Measurements from ENCODE around the gene RBM19.

Gene RBM19

DNA sequence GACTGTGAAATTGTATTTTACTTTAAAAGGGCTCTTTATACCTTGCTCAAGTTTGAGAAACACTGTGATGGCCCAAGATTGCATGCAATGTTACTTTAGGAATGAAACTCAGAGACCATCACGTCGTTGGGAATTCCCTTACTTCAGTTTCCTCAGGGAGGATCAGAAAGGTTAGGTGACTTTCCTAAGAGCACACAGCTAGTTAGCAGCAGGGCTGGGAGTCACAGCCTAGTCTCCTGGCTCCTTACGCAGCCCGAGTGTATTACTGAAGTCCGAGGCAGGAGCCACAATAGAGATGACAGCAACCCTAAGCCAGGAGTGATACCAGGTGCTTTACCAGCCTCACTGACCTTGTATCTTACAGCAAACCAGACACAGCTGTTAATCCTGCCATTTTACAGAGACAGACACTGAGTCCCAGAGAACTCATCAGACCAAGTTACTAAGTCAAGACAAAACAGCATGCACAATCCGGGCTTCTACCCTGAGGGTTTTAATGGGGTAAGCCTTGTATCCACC lies 67.0 kb downstream of the RBM19 start:
- no peak for DNase-seq

GRCh38 chr12:113898466-113898865 lies 67.7 kb downstream of the RBM19 start:
- DNase-seq: no peak

GRCh38 chr12:113897406-113897805 lies 68.7 kb downstream of the RBM19 start:
- DNase-seq: no peak

DNA sequence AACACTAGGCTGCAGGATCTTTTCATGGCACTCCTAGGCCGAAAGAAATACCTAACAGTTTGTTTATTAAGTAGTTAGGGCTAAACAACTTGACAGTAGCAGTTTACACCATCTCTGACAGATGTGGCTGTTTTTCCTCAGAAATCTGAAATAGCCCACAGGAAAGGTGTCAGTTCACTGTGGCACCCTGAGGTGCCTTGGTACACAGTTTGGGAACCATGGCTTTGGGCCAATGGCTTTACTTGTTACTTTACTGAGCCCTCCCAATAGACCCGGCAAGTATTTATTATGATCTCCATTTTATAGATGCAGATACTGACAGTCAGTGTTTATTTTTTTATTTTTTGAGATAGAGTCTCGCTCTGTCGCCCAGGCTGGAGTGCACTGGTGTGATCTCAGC lies 69.3 kb downstream of the RBM19 start:
- DNase-seq: no peak

- no peak for DNase-seq
Observed at GRCh38 chr12:113896194-113896593, 69.9 kb downstream of the RBM19 start.

DNA sequence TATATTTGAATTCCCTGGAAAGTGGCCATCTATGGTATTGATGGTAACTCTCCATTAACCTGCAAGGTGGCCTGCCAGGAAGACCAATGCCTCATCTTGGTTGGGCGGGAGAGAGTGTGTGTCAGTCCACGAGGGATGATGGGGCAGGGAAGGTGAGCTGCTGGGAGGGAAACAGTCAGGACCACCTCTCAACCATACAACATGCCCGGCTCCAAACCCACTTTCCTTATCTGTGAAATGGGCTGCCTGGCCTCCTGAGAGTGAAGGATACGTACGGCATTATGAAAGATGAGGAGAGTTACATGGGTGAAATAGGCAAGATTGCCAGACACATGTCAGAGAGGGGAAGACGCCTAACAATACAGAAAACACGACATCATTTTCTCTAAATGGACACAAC lies 70.9 kb downstream of the RBM19 start:
- DNase-seq: no peak

DNA sequence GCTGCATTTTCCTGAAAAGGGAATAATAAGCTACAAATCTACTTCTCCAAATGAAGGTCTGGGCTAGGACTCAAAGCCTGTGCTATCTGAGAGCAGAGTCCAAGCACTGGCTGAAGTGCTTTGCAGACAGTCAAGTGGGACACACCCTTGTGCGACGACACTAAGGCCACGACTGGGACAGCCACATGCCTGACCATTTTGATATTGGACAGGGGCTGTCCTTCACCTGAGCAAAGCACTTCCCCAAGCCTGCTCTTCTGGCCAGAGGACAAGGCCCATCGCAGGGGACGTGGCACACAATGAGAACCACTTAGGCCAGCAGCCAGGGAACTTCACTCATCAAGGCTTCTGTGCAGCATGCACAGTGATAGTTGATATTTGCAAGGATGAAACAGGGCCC lies 71.4 kb downstream of the RBM19 start:
- no peak for DNase-seq

DNA sequence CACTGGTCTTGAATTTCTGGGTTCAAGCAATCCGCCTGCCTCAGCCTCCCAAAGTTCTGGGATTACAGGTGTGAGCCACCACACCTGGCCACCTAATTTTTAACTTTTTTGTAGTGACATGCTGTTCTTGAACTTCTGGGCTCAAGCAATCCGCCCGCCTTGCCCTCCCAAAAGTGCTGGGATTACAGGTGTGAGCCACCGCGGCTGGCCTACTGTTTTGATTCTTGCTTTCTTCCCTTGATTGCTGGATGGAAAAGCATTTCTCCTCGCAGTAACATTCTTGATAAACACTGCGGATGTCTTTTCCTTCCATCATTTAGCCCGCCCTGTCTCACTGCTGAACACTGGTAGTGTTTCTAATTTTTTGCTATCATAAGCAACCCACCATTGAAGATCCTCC lies 72.9 kb downstream of the RBM19 start:
- no peak for DNase-seq

DNA sequence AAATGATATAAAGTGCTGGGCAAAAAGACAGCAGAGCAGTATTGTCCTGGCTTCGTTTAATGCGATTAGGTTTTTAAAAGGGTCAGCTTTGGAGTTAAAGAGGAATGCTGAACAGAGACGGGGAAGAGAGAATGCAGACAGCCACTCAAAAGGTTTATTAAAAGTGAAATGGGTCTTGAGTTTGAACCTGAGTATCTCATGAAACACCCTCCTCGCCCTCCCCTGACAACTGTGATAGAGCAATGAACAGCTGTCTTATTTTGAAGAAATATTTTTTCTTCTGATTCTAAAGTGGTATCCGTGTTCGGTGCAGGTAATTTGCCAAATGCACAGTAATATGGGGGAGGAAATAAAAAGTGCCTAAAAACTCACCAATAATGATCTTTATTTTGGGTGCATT lies 73.6 kb downstream of the RBM19 start:
- DNase-seq: no peak

DNA sequence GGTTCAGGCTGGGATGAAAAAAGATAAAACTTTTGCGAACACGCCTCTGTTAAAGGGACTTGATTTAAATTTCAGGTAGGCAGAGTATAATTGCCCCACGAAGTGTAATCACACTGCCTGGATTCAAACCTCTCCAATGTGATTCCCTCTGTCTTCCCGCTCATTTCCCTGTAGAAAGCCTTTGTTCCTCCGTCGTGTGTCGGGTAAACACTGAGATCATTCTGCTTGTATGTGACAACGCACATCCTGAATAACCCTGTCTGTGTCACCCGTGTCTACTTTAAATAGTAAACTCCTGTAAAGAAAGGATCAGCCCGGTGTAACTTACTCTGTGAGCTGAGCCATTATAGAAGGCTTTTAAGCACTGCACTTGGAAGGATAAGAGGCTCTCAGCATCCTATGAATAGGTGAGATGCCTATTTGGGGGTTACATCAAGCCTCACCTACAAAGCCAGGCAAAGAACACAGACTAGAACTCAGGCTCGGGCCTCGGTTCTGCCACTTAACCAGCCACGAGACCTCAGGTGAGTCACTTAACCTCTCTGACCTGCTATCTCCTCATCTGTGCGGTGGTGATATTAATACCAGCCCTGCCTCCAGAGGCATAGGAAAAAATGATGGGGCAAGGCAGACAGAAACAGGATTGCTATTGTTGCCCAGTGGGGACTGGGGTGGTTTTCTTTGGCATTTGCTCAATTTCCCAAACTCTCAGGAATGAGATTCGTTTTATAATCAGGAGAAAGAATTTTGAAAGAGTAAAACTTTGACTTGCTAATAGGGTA lies 74.2 kb downstream of the RBM19 start:
- DNase-seq: no peak

DNA sequence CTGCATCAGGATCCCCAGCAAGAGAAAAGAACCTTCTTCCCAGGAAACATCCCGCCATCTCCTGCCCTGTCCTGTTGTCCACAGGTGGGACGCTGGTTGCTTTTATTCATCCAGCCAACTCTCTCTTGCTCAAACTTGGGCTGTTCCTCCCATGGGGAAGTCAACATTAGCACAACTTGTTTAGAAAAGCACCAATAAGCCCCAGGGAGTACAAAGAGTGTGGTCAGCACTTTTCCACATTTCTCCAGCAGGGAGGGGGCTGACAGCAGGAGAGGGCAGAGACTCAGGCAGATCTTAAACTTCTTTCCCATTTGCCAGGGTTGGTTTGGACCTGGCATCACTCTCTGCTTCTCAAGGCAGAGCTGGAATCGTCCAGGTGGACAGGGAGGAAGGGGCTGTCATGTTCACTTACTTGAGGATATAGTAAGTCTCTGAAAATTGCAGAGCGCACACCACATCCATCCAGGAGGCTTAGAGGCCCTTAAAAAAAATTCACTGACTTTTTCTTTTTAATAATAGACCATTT lies 74.9 kb downstream of the RBM19 start:
- DNase-seq: no peak

DNA sequence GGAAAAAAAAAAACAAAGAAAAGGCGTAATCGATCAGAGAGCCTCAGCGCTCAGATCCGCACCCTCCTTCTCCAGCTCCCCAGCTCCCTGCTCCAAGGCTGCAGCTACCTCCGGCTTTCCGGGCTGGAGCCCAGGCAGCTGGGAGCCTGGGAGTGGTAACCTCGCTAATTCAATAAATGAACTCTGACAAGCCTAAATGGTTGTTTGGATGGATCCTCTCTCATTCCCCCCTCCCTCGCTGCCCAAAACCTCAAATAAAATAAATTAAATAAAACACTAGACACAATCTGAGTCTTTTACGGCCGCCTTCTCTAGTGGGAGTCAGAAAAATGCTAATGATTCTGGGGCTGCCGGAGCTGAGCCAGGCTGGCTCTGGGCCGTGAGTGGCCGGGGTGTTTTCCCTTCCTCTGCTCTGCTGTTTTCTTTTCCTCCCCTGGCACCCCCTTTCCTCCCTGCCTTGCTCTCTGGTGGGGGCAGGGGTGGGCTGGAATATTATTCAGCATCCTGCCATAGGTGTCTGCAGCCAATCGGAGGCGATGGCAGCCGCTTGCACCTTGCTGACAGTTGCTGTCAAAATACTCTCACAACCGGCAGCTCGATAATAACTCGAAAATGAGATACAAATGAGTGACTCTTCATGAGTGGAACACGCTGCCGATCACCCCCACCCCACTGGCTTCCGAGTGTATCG lies 76.1 kb downstream of the RBM19 start:
- DNase-seq: no peak

- DNase-seq: no peak
Observed at GRCh38 chr12:113889076-113889475, 77.0 kb downstream of the RBM19 start.

DNA sequence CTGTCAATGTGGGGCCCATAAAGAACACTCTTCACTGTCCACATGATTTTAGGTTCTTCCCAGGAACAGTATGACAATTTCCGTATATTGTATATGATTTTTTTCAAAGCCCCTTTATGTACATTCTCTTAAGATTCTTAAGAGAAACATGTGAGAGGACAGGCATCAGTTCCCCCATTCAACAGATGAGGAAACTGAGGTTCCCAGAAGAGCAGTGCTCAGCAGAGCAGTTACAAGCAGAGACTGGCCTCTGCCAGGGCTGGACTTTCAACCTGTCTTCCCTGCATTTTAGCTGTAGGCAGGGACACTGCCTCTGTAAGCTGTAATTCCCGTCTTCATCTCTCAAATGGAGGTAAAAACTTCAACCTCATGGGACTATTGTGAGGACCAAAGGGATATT lies 77.7 kb downstream of the RBM19 start:
- no peak for DNase-seq

GRCh38 chr12:113887906-113888305 lies 78.2 kb downstream of the RBM19 start:
- DNase-seq: no peak

DNA sequence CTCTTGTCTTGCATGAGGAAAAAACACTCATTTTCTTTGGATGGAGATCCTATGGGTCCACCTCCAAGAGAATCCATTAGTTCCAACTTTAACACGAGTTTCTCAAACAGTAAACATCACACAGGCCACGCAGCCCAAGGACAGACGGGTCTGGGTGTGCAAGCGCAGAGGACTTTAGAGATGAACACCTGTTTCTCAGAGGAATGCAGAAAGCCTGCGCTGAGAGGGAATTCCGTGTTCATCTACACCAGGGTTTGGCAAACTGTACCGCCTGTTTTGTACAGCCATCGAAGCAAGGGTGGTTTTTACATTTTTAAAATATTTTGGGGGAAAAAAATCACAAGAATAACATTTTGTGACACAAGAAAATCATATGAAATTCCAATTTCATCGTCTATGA lies 79.4 kb downstream of the RBM19 start:
- no peak for DNase-seq

DNA sequence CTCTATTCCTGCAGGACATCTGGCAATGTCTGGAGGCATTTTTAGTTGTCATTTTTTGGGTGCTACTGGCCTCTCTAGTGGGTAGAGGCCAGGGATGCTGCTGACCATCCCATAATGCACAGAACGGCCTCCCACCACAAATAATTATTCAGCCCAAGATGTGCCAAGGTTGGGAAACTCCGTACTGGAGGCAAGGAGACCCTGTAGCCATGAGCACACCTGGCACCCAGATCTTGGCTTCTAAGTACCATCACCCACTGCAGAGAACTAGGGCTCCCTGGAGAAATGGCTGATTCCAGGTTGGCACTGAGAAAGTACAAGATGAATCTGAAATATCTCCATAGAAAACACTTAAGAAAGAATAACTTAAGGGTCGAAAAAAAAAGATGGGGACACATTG lies 81.7 kb downstream of the RBM19 start:
- no peak for DNase-seq

DNA sequence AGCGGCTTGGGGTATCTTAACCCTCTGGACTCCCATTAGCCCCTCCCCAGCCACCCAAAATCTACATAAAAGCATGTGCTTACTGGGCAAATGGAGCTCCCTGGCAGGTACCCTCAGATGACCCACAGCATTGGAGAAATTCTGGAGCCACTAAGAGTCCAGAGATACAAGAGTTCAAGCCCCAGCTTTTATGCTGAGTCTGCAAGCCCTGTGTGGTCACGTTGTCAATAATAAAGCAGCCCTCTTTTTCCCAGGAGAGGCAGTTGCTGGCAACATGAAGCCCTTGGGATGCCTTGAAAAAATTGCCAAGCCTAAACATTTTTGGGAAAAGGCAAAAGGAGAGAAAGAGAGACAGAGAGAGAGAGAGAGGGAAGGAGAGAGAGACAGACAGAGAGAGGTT lies 83.4 kb downstream of the RBM19 start:
- no peak for DNase-seq

- DNase-seq: no peak
Observed at GRCh38 chr12:113880988-113881962, 84.8 kb downstream of the RBM19 start.

- no peak for DNase-seq
Observed at GRCh38 chr12:113880326-113880725, 85.8 kb downstream of the RBM19 start.

DNA sequence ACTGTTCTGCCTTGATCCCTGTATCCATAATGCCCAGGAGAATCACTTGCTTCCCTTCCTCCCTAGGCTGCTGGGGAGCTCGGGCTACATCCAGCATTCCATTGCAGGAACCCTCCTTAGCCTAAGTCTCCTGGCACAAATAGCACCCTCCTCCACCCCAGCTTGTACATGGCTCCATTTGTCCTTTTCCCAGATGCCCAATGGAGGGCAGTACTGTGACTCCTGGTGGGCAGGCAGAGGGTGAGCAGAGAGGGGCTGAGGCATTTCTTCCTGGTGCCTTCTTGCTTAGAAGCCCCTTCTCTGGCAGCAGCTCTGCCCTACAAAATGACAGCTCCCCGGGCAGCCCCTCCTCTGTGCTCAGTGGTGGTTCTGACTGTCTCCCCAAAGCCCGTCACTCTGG lies 86.5 kb downstream of the RBM19 start:
- no peak for DNase-seq

- no peak for DNase-seq
Observed at GRCh38 chr12:113877607-113878006, 88.5 kb downstream of the RBM19 start.

- no peak for DNase-seq
Observed at GRCh38 chr12:113876160-113876559, 90.0 kb downstream of the RBM19 start.
